Right cardiac atrium (tissue), 5 donors: Measurements from ENCODE around the gene CDK5RAP2. TPM values are rescaled to one million over a fixed set of nuclear protein-coding genes. Genes with fewer than 3 reads are reported as not detected.

Experiments used
- ATAC-seq, 2 donors: fragments of 200-7000 bp; cut with Tn5 transposase; one replicate each; pipeline versions ENCODE4 v1.8.0 to v1.9.1; 2020; ENCODE audit warnings: moderate library complexity in 2 of 2, mild to moderate bottlenecking in 1 of 2
- DNase-seq, 3 donors: peaks; one replicate each; pipeline ENCODE4 v3.0.0-alpha.2; 2020
- H3K27ac ChIP-seq: one replicate; pipeline ENCODE4 v1.5.1; 2013; ENCODE audit warnings: mild to moderate bottlenecking, low read length, control low read depth, moderate library complexity
- H3K27me3 ChIP-seq: one replicate; pipeline ENCODE4 v1.6.1; 2013; ENCODE audit not compliant: control insufficient read depth, insufficient read depth
- H3K4me1 ChIP-seq: one replicate; pipeline ENCODE4 v1.6.1; 2013; ENCODE audit warnings: low read length; ENCODE audit not compliant: control insufficient read depth, insufficient read depth
- H3K4me3 ChIP-seq: one replicate; pipeline ENCODE4 v1.5.1; 2013; ENCODE audit warnings: low read length, control low read depth
- H3K9me3 ChIP-seq: one replicate; pipeline ENCODE4 v1.6.1; 2013; ENCODE audit warnings: low read length; ENCODE audit not compliant: control insufficient read depth
- WGBS: extraction: QIAGEN DNeasy Blood & Tissue Kit; methylation state at CpG from one replicate; pipeline ENCODE4 v1.1.7; 2013; 5-methylcytosine and 5-hydroxymethylcytosine counted together
- intact Hi-C, 4 donors: fragments of 100-400 bp; cut with DNase I; formaldehyde crosslinking; loops; one replicate each; pipeline versions ENCODE4 v1.11.0 to v1.14.0; 2022 to 2023
- polyA plus RNA-seq: library from polyadenylated mRNA; stranded (reverse); fragments of 200-250 nt; gene quantifications from one replicate; pipeline ENCODE4 v1.2.3, GENCODE V29; 2013
- total RNA-seq, 4 donors: library from RNA; stranded (reverse); fragmentation: NEBNext Ultra II Directional; extraction: Animal tissue kit (Norgen Biotek cat#: 25700); gene quantifications; one replicate each; pipeline ENCODE4 v1.2.1, GENCODE V29; 2021
- donor health status: healthy with polysubstance abuse.
- donor health status: DM: no; HTN: yes; CAD: no.
- donor health status: DM: no; HTN: no; CAD: no.
- donor health status: DM: no; HTN: yes; CAD: no; lungs with severe emphysema.
- donor health status: DM: yes; HTN: yes; CAD: no.

The CDK5RAP2 gene
- total and polyA plus RNA-seq, 5 donors, result 28.0 to 63.6 (median 46.3) TPM

- Histone ChIP-seq H3K4me1 (peaks cover 3% of the 10 kb centered on the region), H3K27me3 (no peaks in the 10 kb centered on the region), H3K27ac (no peak overlapping the region), H3K9me3 (no peaks in the 10 kb centered on the region), H3K4me3 (no peak overlapping the region)
- DNase-seq (no peak), ATAC-seq (no peak)
- 60% methylated on average over 4 of the region's 4 CpGs for WGBS
- intact Hi-C loops, result no loop called here
Measured at GRCh38 chr9:120446671-120447070, 133.3 kb downstream of the CDK5RAP2 start.

GRCh38 chr9:120443976-120444375 is 136.0 kb downstream of the CDK5RAP2 start:
- Histone ChIP-seq H3K4me1 (peaks cover 3% of the 10 kb centered on the region), H3K27me3 (no peaks in the 10 kb centered on the region), H3K27ac (no peak overlapping the region), H3K9me3 (no peaks in the 10 kb centered on the region), H3K4me3 (no peak overlapping the region)
- intact Hi-C loops, result no loop called here
- WGBS, result 90% methylated on average over 3 of the region's 3 CpGs
- DNase-seq (no peak), ATAC-seq (no peak)

GRCh38 chr9:120443489-120443888 is 136.5 kb downstream of the CDK5RAP2 start:
- no peak for ATAC-seq
- Histone ChIP-seq H3K9me3 (no peaks in the 10 kb centered on the region), H3K27me3 (no peaks in the 10 kb centered on the region), H3K27ac (no peak overlapping the region), H3K4me3 (no peak overlapping the region), H3K4me1 (peaks cover 3% of the 10 kb centered on the region)
- intact Hi-C loops, result no loop called here
- DNase-seq, result no peak
- 56% methylated on average over 2 of the region's 2 CpGs for WGBS

GRCh38 chr9:120442308-120442995 is 137.5 kb downstream of the CDK5RAP2 start:
- H3K27ac ChIP-seq, result peak overlapping the region; percentile 43
- no peak for ATAC-seq
- intact Hi-C loops, result no loop called here

GRCh38 chr9:120441426-120442307 is 138.3 kb downstream of the CDK5RAP2 start:
- H3K27me3 ChIP-seq, result no peaks in the 10 kb centered on the region
- H3K4me3 ChIP-seq, result no peak overlapping the region
- peak overlapping the region; percentile 43 for H3K27ac ChIP-seq
- H3K9me3 ChIP-seq, result no peaks in the 10 kb centered on the region
- intact Hi-C loops, result no loop called here
- DNase-seq, result no peak
- ATAC-seq, result peak in 1 of 2 donors; percentile 48
- peaks cover 5% of the 10 kb centered on the region for H3K4me1 ChIP-seq
- 73% methylated on average over 9 of the region's 9 CpGs for WGBS

More at GRCh38 chr9:120442308-120442995, 137.5 kb downstream of the CDK5RAP2 start:
- Histone ChIP-seq H3K9me3 (no peaks in the 10 kb centered on the region), H3K4me3 (no peak overlapping the region), H3K27me3 (no peaks in the 10 kb centered on the region), H3K4me1 (peaks cover 3% of the 10 kb centered on the region)
- DNase-seq, result no peak
- 74% methylated on average over 6 of the region's 6 CpGs for WGBS

GRCh38 chr9:120440791-120441190 is 139.2 kb downstream of the CDK5RAP2 start:
- intact Hi-C loops, result no loop called here
- H3K4me1 ChIP-seq, result peaks cover 5% of the 10 kb centered on the region
- no peaks in the 10 kb centered on the region for H3K27me3 ChIP-seq
- DNase-seq (no peak), ATAC-seq (no peak)
- 88% methylated on average over 1 of the region's 1 CpG for WGBS
- no peaks in the 10 kb centered on the region for H3K9me3 ChIP-seq
- H3K27ac ChIP-seq, result no peak overlapping the region
- no peak overlapping the region for H3K4me3 ChIP-seq

- 79% methylated on average over 1 of the region's 1 CpG for WGBS
- Histone ChIP-seq H3K4me3 (no peak overlapping the region), H3K4me1 (peaks cover 7% of the 10 kb centered on the region), H3K9me3 (no peaks in the 10 kb centered on the region), H3K27ac (no peak overlapping the region), H3K27me3 (no peaks in the 10 kb centered on the region)
- DNase-seq (no peak), ATAC-seq (no peak)
- intact Hi-C loops, result no loop called here
Measured at GRCh38 chr9:120439926-120440325, 140.0 kb downstream of the CDK5RAP2 start.

- ATAC-seq (no peak), DNase-seq (peak in 1 of 3 donors; percentile 47)
- Histone ChIP-seq H3K27ac (no peak overlapping the region), H3K4me3 (no peak overlapping the region), H3K4me1 (peaks cover 7% of the 10 kb centered on the region), H3K9me3 (no peaks in the 10 kb centered on the region), H3K27me3 (no peaks in the 10 kb centered on the region)
- intact Hi-C loops, result no loop called here
- WGBS, result 85% methylated on average over 9 of the region's 9 CpGs
Measured at GRCh38 chr9:120438836-120439546, 141.0 kb downstream of the CDK5RAP2 start.

GRCh38 chr9:120438111-120438510 is 141.9 kb downstream of the CDK5RAP2 start:
- Histone ChIP-seq H3K27ac (no peak overlapping the region), H3K4me1 (peaks cover 6% of the 10 kb centered on the region), H3K4me3 (no peak overlapping the region), H3K9me3 (no peaks in the 10 kb centered on the region), H3K27me3 (no peaks in the 10 kb centered on the region)
- intact Hi-C loops, result no loop called here
- 71% methylated on average over 2 of the region's 2 CpGs for WGBS
- ATAC-seq (no peak), DNase-seq (no peak)

- Histone ChIP-seq H3K27ac (peak overlapping the region; percentile 76), H3K4me1 (peaks cover 5% of the 10 kb centered on the region), H3K9me3 (no peaks in the 10 kb centered on the region), H3K4me3 (no peak overlapping the region), H3K27me3 (no peaks in the 10 kb centered on the region)
- ATAC-seq (peak; percentile 53 to 58), DNase-seq (peak; percentile 44 to 82 (median 72))
- intact Hi-C loops, result no loop called here
- WGBS, result 60% methylated on average over 9 of the region's 9 CpGs
Measured at GRCh38 chr9:120436983-120437475, 142.9 kb downstream of the CDK5RAP2 start.
